GM12892 (cell line): Measurements from ENCODE around the gene SPNS1.

Experiments
- POLR2A ChIP-seq: IDR thresholded peaks from 2 replicates; pipeline ENCODE4 v1.6.1; 2011; ENCODE audit warnings: low read depth, low read length, control low read depth
- POLR2AphosphoS5 ChIP-seq: IDR thresholded peaks from 2 replicates; pipeline ENCODE4 v1.6.1; 2011; ENCODE audit warnings: low read depth, low read length, control low read depth
- TAF1 ChIP-seq: IDR thresholded peaks from 2 replicates; pipeline ENCODE4 v1.6.1; 2011; ENCODE audit warnings: low read depth, mild to moderate bottlenecking, control low read depth, low read length, borderline replicate concordance

DNA sequence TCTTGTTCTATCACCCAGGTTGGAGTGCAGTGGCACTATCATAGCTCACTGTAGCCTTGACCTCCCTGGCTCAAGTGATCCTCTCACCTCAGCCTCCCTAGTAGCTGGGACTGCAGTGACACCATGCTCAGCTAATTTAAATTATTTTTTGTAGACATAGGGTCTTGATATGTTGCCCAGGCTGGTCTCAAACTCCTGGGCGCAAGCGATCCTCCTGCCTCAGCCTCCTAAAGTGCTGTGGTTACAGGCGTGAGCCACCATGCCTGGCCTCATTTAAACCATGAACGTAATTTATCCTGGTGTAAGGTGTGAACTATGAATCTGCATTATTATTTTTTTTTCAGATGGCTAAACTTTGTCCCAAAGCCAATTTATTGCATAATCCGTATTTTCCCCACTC, 47.6 kb downstream of the SPNS1 start:
- TF ChIP-seq POLR2A (no peak), TAF1 (no peak), POLR2AphosphoS5 (no peak)
